Germinal center (tissue), 1 donor: Measurements from ENCODE around the gene TEX9.
"Not testable (repeated sequence)": the region's sequence is repeated elsewhere in the genome, so short reads cannot be mapped to it uniquely, and the experiment has no call there.

Source experiments
- DNase-seq: peaks from one replicate; pipeline ENCODE4 v3.0.0; 2012; ENCODE audit warnings: mixed read lengths, low spot score

The TEX9 gene

GRCh38 chr15:56366211-56366610, 985 bp downstream of the TEX9 start:
- no peak for DNase-seq

GRCh38 chr15:56367156-56367555, 1.9 kb downstream of the TEX9 start:
- DNase-seq = no peak

GRCh38 chr15:56369234-56369633, 4.0 kb downstream of the TEX9 start:
- DNase-seq = no peak

- DNase-seq = peak; percentile 43
Measured at GRCh38 chr15:56371495-56372147, 6.4 kb downstream of the TEX9 start.

GRCh38 chr15:56374693-56375092, 9.5 kb downstream of the TEX9 start:
- not testable (repeated sequence) for DNase-seq

GRCh38 chr15:56377822-56378221, 12.6 kb downstream of the TEX9 start:
- not testable (repeated sequence) for DNase-seq

- DNase-seq = no peak
Measured at GRCh38 chr15:56383010-56383409, 17.8 kb downstream of the TEX9 start.

GRCh38 chr15:56385908-56386307, 20.7 kb downstream of the TEX9 start:
- no peak for DNase-seq

GRCh38 chr15:56390739-56391267, 25.6 kb downstream of the TEX9 start:
- DNase-seq = no peak

GRCh38 chr15:56393277-56393676, 28.1 kb downstream of the TEX9 start:
- DNase-seq = no peak

GRCh38 chr15:56394909-56395308, 29.7 kb downstream of the TEX9 start:
- no peak for DNase-seq

GRCh38 chr15:56397325-56397724, 32.1 kb downstream of the TEX9 start:
- DNase-seq = not testable (repeated sequence)

GRCh38 chr15:56399209-56399608, 34.0 kb downstream of the TEX9 start:
- not testable (repeated sequence) for DNase-seq

GRCh38 chr15:56410721-56411120, 45.5 kb downstream of the TEX9 start:
- DNase-seq = no peak

GRCh38 chr15:56411122-56411749, 46.0 kb downstream of the TEX9 start:
- no peak for DNase-seq

GRCh38 chr15:56413114-56413733, 48.0 kb downstream of the TEX9 start:
- DNase-seq = not testable (repeated sequence)

- DNase-seq = no peak
Measured at GRCh38 chr15:56425276-56425675, 60.0 kb downstream of the TEX9 start.

- DNase-seq = no peak
Measured at GRCh38 chr15:56425976-56426375, 60.8 kb downstream of the TEX9 start.

- peak; percentile 38 for DNase-seq
Measured at GRCh38 chr15:56428821-56429458, 63.7 kb downstream of the TEX9 start.

- no peak for DNase-seq
Measured at GRCh38 chr15:56432304-56432703, 67.1 kb downstream of the TEX9 start.

GRCh38 chr15:56440214-56440770, 75.1 kb downstream of the TEX9 start:
- no peak for DNase-seq

GRCh38 chr15:56442354-56442753, 77.1 kb downstream of the TEX9 start:
- DNase-seq = no peak
